ENCODE data around the gene PPM1G. TPM values are rescaled to one million over a fixed set of nuclear protein-coding genes. Genes with fewer than 3 reads are reported as not detected.

PPM1G gene
- total RNA-seq, 1 experiment from 2014 or later = 140 TPM

- H3K4me1 ChIP-seq (ENCODE audit: control insufficient read depth in 1 of 2, insufficient read depth in 2 of 2, low read length in 2 of 2) = peaks cover 9 to 12% of the 10 kb centered on the region in 2 experiments
- H3K4me2 ChIP-seq (ENCODE audit: low read length) = no peak overlapping the region
- ATAC-seq (no peak), DNase-seq (ENCODE audit: low read depth, low spot score) (no peak)
- H2AFZ ChIP-seq (ENCODE audit: low read depth, low read length, poor library complexity, severe bottlenecking) = no peak overlapping the region
- ChIA-PET RAD21 (ENCODE audit: low non-redundant PET in 1 of 2, low total read pairs in 2 of 2, uncharacterized antibody in 2 of 2, unreplicated experiment in 2 of 2) (no interaction called here), POLR2A (no interaction called here), CTCF (no interaction called here)
- H3K27me3 ChIP-seq (ENCODE audit: insufficient read depth, low read length) = no peaks in the 10 kb centered on the region
- H3K36me3 ChIP-seq (ENCODE audit: control insufficient read depth in 1 of 2, insufficient read depth in 2 of 2, low read length in 2 of 2) = peaks cover 5 to 8% of the 10 kb centered on the region in 2 experiments
- peaks cover 36% of the 10 kb centered on the region; the same call in 1 of the 2 replicates for H4K20me1 ChIP-seq (ENCODE audit: insufficient read depth)
- H3K27ac ChIP-seq (ENCODE audit: low read depth, low read length) = no peak overlapping the region
- no TSS peak for BruUV-seq (replicated peaks)
- intact Hi-C loops (cut with micrococcal nuclease) = no loop called here
- peaks cover 100% of the 10 kb centered on the region for H3K79me2 ChIP-seq (ENCODE audit: insufficient read depth, low read length)
- no peak overlapping the region for H3K9ac ChIP-seq (ENCODE audit: low read length)
- H3K4me3 ChIP-seq (replicated peaks in 1 of 2; ENCODE audit: low read depth in 1 of 2, low read length in 2 of 2) = no peak overlapping the region
- no peaks in the 10 kb centered on the region for H3K9me2 ChIP-seq (ENCODE audit: insufficient read depth)
- TF ChIP-seq TCF7L2 (IDR thresholded peaks at IDR 0.05; ENCODE audit: borderline replicate concordance, extremely low read depth, insufficient read depth, insufficient read length) (no peak), POLR2A (IDR thresholded peaks at IDR 0.05; ENCODE audit: borderline replicate concordance, extremely low read depth, insufficient read depth, insufficient read length) (no peak), SP1 (IDR thresholded peaks at IDR 0.05; ENCODE audit: low read depth) (no peak), REST (IDR thresholded peaks at IDR 0.05; ENCODE audit: low read depth) (no peak), CEBPB (IDR thresholded peaks at IDR 0.05; ENCODE audit: low read depth) (no peak), SRF (IDR thresholded peaks at IDR 0.05; ENCODE audit: low read depth) (no peak), EZH2phosphoT487 (IDR thresholded peaks at IDR 0.05; ENCODE audit: borderline replicate concordance) (no peak), YY1 (IDR thresholded peaks at IDR 0.05; ENCODE audit: extremely low read depth, insufficient replicate concordance, low read depth, low read length) (no peak), MAX (IDR thresholded peaks at IDR 0.05) (no peak), RAD21 (IDR thresholded peaks at IDR 0.05; ENCODE audit: low read depth) (no peak), ELF1 (IDR thresholded peaks at IDR 0.05; ENCODE audit: borderline replicate concordance, low read depth) (no peak), ZFX (IDR thresholded peaks at IDR 0.05) (no peak), ZBTB33 (IDR thresholded peaks at IDR 0.05; ENCODE audit: extremely low read depth, insufficient replicate concordance, low read length) (no peak), CBX3 (IDR thresholded peaks at IDR 0.05; ENCODE audit: low read depth) (no peak), JUND (IDR thresholded peaks at IDR 0.05) (no peak)
- H3K9me3 ChIP-seq (ENCODE audit: control insufficient read depth in 1 of 2, insufficient read depth in 1 of 2, low read depth in 1 of 2, low read length in 2 of 2) = no peaks in the 10 kb centered on the region
Observed at GRCh38 chr2:27398962-27399361, 10.4 kb downstream of the PPM1G start.

Measured in HCT116 (cell line).